K562 (cell line): ENCODE results near the gene EPO. TPM values are rescaled to one million over a fixed set of nuclear protein-coding genes. Genes with fewer than 3 reads are reported as not detected.

Experiments used
- ASH1L ChIP-seq: fragments of 450-650 bp; IDR thresholded peaks from 2 replicates; pipeline ENCODE4 v1.6.1; 2018; ENCODE audit warnings: borderline replicate concordance, mild to moderate bottlenecking, low read depth; ENCODE audit not compliant: partially characterized antibody
- CBX3 ChIP-seq, 2 experiments: IDR thresholded peaks; 1 replicate in 1 of 2; 2 replicates in 1 of 2; pipeline ENCODE4 v1.6.1; 2012; ENCODE audit warnings: inconsistent platforms in 2 of 2, low read length in 2 of 2, borderline replicate concordance in 1 of 2, control low read depth in 1 of 2
- CREB5 ChIP-seq: fragments of 250-450 bp; sonication (Bioruptor Pico); IDR thresholded peaks from 2 replicates; pipeline ENCODE4 v1.5.0; 2020; ENCODE audit warnings: mild to moderate bottlenecking
- EP400 ChIP-seq: fragments of 450-650 bp; IDR thresholded peaks from 2 replicates; pipeline ENCODE4 v1.6.1; 2017; ENCODE audit warnings: antibody characterized with exemption, mild to moderate bottlenecking, moderate library complexity
- JUNB ChIP-seq: fragments of 450-650 bp; formaldehyde crosslinking; conservative IDR thresholded peaks from 2 replicates; pipeline ENCODE4 v1.4.0; 2020; ENCODE audit warnings: mild to moderate bottlenecking
- LCOR ChIP-seq: sonication (generic); formaldehyde crosslinking; IDR thresholded peaks from 2 replicates; pipeline ENCODE4 v1.8.0; 2022; ENCODE audit warnings: mild to moderate bottlenecking, missing genetic modification reagents
- NFIX ChIP-seq: fragments of 250-450 bp; sonication (Bioruptor Pico); IDR thresholded peaks from 2 replicates; pipeline ENCODE4 v1.4.0; 2020; ENCODE audit warnings: low read depth, mild to moderate bottlenecking, moderate library complexity
- POLR2AphosphoS2 ChIP-seq: IDR thresholded peaks from 2 replicates; pipeline ENCODE4 v1.6.1; 2012; ENCODE audit warnings: low read length, improper control_type of control experiment
- RERE ChIP-seq: sonication (generic); formaldehyde crosslinking; IDR thresholded peaks from 2 replicates; pipeline ENCODE4 v1.8.0; 2023; ENCODE audit warnings: missing genetic modification reagents, mild to moderate bottlenecking, borderline replicate concordance
- ZNF121 ChIP-seq: sonication (generic); formaldehyde crosslinking; conservative IDR thresholded peaks from 2 replicates; pipeline ENCODE4 v1.8.0; 2022; ENCODE audit warnings: missing genetic modification reagents
- polyA plus RNA-seq, 8 experiments: library from polyadenylated mRNA; depleted of rRNA in 4 of 8; stranded (reverse) in 5 of 8; unstranded in 3 of 8; fragments of >200 nt; fragmentation: Nextera tagmentation in 2 of 8; fragmentation: Illumina TruSeq in 1 of 8; extraction: Ambion mirVana in 2 of 8; extraction: Trizol in 1 of 8; gene quantifications; 2 replicates each; pipeline versions ENCODE4 v1.2.1 to v1.2.3, GENCODE V29; 2011 to 2014; ENCODE audit warnings: inconsistent platforms in 1 of 8, missing spikeins in 1 of 8
- total RNA-seq, 7 experiments: library from RNA; depleted of rRNA in 6 of 7; stranded (reverse); fragments of >200 nt in 6 of 7; fragmentation: Illumina TruSeq in 2 of 7; extraction: Trizol in 2 of 7; gene quantifications; 2 replicates each; pipeline versions ENCODE4 v1.2.1 to v1.2.3, GENCODE V29; 2011 to 2021; ENCODE audit warnings: low replicate concordance in 1 of 7
- TF ChIP-seq, protein P1 (sequence below): IDR thresholded peaks from 2 replicates; pipeline ENCODE4 v1.6.1; 2011; ENCODE audit not compliant: insufficient read length; ENCODE audit errors: extremely low read depth
- TF ChIP-seq, protein P2 (sequence below): fragments of 250-450 bp; sonication (Bioruptor Pico); IDR thresholded peaks from 2 replicates; pipeline ENCODE4 v1.4.0; 2020; ENCODE audit warnings: borderline replicate concordance
- TF ChIP-seq, protein P3 (sequence below): IDR thresholded peaks from 3 replicates; pipeline ENCODE4 v1.6.1; 2011; ENCODE audit warnings: borderline replicate concordance, mild to moderate bottlenecking; ENCODE audit not compliant: insufficient read length, insufficient read depth
- TF ChIP-seq, protein P4 (sequence below): fragments of 450-650 bp; formaldehyde crosslinking; IDR thresholded peaks from 2 replicates; pipeline ENCODE4 v1.4.0; 2020; ENCODE audit warnings: mild to moderate bottlenecking, moderate library complexity

EPO gene
- total and polyA plus RNA-seq, 9 of the 15 experiments (the other 6 are each of a cell fraction or from before 2014, with no cell fraction given) = 0.06 to 0.41 (median 0.07) TPM; not detected in 6

DNA sequence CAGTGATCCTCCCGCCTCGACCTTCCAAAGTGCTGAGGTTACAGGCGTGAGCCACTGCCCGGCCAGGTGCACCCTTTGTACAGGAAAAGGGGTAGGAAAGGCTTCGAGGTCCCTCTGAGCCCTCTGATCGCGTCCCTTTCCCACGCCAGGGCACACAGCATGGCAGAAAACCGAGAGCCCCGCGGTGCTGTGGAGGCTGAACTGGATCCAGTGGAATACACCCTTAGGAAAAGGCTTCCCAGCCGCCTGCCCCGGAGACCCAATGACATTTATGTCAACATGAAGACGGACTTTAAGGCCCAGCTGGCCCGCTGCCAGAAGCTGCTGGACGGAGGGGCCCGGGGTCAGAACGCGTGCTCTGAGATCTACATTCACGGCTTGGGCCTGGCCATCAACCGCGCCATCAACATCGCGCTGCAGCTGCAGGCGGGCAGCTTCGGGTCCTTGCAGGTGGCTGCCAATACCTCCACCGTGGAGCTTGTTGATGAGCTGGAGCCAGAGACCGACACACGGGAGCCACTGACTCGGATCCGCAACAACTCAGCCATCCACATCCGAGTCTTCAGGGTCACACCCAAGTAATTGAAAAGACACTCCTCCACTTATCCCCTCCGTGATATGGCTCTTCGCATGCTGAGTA, 13.5 kb upstream of the EPO start (continued):
- no peak for TF ChIP-seq EP400
- TF ChIP-seq, protein P1, sequence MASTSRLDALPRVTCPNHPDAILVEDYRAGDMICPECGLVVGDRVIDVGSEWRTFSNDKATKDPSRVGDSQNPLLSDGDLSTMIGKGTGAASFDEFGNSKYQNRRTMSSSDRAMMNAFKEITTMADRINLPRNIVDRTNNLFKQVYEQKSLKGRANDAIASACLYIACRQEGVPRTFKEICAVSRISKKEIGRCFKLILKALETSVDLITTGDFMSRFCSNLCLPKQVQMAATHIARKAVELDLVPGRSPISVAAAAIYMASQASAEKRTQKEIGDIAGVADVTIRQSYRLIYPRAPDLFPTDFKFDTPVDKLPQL = no peak
- TF ChIP-seq JUNB = no peak
- no peak for TF ChIP-seq ASH1L
- TF ChIP-seq, protein P2, sequence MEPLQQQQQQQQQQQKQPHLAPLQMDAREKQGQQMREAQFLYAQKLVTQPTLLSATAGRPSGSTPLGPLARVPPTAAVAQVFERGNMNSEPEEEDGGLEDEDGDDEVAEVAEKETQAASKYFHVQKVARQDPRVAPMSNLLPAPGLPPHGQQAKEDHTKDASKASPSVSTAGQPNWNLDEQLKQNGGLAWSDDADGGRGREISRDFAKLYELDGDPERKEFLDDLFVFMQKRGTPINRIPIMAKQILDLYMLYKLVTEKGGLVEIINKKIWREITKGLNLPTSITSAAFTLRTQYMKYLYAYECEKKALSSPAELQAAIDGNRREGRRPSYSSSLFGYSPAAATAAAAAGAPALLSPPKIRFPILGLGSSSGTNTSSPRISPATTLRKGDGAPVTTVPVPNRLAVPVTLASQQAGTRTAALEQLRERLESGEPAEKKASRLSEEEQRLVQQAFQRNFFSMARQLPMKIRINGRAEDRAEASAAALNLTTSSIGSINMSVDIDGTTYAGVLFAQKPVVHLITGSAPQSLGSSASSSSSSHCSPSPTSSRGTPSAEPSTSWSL (CRISPR knock-in tag) = no peak
- TF ChIP-seq ZNF121 (CRISPR knock-in tag) = peak; percentile 91
- TF ChIP-seq, protein P3, sequence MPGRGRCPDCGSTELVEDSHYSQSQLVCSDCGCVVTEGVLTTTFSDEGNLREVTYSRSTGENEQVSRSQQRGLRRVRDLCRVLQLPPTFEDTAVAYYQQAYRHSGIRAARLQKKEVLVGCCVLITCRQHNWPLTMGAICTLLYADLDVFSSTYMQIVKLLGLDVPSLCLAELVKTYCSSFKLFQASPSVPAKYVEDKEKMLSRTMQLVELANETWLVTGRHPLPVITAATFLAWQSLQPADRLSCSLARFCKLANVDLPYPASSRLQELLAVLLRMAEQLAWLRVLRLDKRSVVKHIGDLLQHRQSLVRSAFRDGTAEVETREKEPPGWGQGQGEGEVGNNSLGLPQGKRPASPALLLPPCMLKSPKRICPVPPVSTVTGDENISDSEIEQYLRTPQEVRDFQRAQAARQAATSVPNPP = no peak
- no peak for TF ChIP-seq POLR2AphosphoS2
- TF ChIP-seq LCOR (CRISPR knock-in tag) = no peak; the same call in 1 of the 2 replicates
- peak; percentile 80 for TF ChIP-seq NFIX (CRISPR knock-in tag)
- peak in 1 of 2 experiments; percentile 54; a peak in 1 of 3 replicates for TF ChIP-seq CBX3 (IDR thresholded peaks at IDR 0.05; ENCODE audit: borderline replicate concordance in 1 of 2, low read length in 2 of 2)
- TF ChIP-seq RERE = no peak
- TF ChIP-seq, protein P4, sequence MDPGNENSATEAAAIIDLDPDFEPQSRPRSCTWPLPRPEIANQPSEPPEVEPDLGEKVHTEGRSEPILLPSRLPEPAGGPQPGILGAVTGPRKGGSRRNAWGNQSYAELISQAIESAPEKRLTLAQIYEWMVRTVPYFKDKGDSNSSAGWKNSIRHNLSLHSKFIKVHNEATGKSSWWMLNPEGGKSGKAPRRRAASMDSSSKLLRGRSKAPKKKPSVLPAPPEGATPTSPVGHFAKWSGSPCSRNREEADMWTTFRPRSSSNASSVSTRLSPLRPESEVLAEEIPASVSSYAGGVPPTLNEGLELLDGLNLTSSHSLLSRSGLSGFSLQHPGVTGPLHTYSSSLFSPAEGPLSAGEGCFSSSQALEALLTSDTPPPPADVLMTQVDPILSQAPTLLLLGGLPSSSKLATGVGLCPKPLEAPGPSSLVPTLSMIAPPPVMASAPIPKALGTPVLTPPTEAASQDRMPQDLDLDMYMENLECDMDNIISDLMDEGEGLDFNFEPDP (CRISPR knock-in tag) = no peak
- TF ChIP-seq CREB5 (CRISPR knock-in tag) = no peak
